ENCODE measurements around the gene ALOXE3. TPM values are rescaled to one million over a fixed set of nuclear protein-coding genes. Genes with fewer than 3 reads are reported as not detected.

ALOXE3 gene
- total and polyA plus RNA-seq, 4 donors = 0.17 to 1.8 (median 0.85) TPM

DNA sequence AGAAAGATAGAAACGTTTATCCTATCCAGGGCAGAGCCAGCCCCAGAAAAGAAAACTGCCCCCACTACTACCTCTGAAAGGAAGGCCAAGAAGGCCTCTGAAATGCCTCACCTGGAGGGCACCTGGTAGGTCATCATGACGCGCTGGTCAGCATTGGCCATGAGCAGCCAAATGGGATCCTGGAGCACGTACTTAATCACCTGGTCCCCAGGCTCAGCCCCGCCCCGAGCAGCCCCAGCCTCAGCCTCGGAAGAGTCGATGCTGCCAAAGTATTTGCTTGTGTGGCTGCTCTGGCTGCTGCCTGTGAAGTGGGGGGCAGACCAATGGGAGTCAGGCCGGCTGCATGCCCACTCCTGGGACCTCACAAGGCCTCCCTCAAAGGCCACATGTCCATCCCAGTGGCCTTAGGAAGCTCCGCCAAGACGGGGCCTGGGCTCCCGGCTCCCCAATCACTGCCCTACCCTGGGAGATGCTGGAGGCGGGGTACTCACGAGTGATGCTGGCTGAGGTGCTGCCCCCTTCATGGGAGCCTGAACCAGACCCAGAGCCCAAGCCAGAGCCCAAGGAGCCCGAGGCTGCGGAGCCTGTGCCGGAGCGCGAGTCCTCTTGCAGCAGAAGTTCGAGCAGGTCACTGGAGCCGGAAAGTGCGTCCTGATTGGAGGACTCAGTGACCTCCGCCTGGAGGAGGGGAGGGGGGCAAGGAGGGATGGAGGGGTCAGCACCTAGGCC, 24.0 kb upstream of the ALOXE3 start:
- H3K36me3 ChIP-seq (ENCODE audit: control insufficient read depth, insufficient read depth, low read length) = peaks cover 79% of the 10 kb centered on the region
- H3K27ac ChIP-seq (ENCODE audit: low read depth, low read length) = no peak overlapping the region
- WGBS (ENCODE audit: insufficient coverage) = 90% methylated on average over 21 of the region's 23 CpGs
- no peaks in the 10 kb centered on the region for H3K9me3 ChIP-seq (ENCODE audit: control insufficient read depth, insufficient read depth, low read length)
- H3K4me3 ChIP-seq (ENCODE audit: low read depth, low read length) = no peak overlapping the region
- H3K4me1 ChIP-seq (ENCODE audit: control insufficient read depth, insufficient read depth, low read length) = peaks cover 12% of the 10 kb centered on the region
- no peak for DNase-seq (ENCODE audit: low read depth in 4 of 6, low spot score in 6 of 6)
- no peaks in the 10 kb centered on the region for H3K27me3 ChIP-seq (ENCODE audit: control insufficient read depth, insufficient read depth, low read length)

- Histone ChIP-seq H3K36me3 (ENCODE audit: control insufficient read depth, insufficient read depth, low read length) (peaks cover 74% of the 10 kb centered on the region), H3K9me3 (ENCODE audit: control insufficient read depth, insufficient read depth, low read length) (no peaks in the 10 kb centered on the region), H3K4me3 (ENCODE audit: low read depth, low read length) (no peak overlapping the region), H3K4me1 (ENCODE audit: control insufficient read depth, insufficient read depth, low read length) (peaks cover 12% of the 10 kb centered on the region), H3K27me3 (ENCODE audit: control insufficient read depth, insufficient read depth, low read length) (no peaks in the 10 kb centered on the region), H3K27ac (ENCODE audit: low read depth, low read length) (no peak overlapping the region)
- 94% methylated on average over 8 of the region's 11 CpGs for WGBS (ENCODE audit: insufficient coverage)
- DNase-seq (ENCODE audit: low read depth in 4 of 6, low spot score in 6 of 6) = no peak
Measured at GRCh38 chr17:8141741-8142140, 23.4 kb upstream of the ALOXE3 start.

DNA sequence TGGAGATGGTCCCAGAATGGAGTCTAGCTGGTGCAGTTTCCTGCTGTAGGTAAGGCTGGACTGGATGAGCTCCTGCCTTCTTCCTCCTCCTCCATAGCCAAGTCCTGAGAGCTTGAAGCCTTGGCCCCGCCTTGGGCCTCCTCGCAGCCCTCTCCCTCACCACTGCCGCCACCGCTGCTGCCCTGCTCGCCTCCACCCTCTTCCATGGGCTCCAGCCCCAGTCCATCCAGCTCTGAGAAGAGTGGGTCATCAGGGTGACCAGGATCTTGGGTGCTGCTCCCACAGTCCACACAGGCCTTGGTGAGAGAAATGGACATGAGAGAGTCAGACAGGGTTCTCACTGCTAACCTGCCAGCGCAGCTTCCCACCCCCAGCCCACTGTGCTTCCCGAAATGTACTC, 22.7 kb upstream of the ALOXE3 start:
- WGBS (ENCODE audit: insufficient coverage) = 89% methylated on average over 6 of the region's 7 CpGs
- DNase-seq (ENCODE audit: low read depth in 4 of 6, low spot score in 6 of 6) = no peak
- no peaks in the 10 kb centered on the region for H3K9me3 ChIP-seq (ENCODE audit: control insufficient read depth, insufficient read depth, low read length)
- H3K36me3 ChIP-seq (ENCODE audit: control insufficient read depth, insufficient read depth, low read length) = peaks cover 67% of the 10 kb centered on the region
- H3K4me1 ChIP-seq (ENCODE audit: control insufficient read depth, insufficient read depth, low read length) = peaks cover 12% of the 10 kb centered on the region
- H3K4me3 ChIP-seq (ENCODE audit: low read depth, low read length) = no peak overlapping the region
- H3K27me3 ChIP-seq (ENCODE audit: control insufficient read depth, insufficient read depth, low read length) = no peaks in the 10 kb centered on the region
- H3K27ac ChIP-seq (ENCODE audit: low read depth, low read length) = no peak overlapping the region

DNA sequence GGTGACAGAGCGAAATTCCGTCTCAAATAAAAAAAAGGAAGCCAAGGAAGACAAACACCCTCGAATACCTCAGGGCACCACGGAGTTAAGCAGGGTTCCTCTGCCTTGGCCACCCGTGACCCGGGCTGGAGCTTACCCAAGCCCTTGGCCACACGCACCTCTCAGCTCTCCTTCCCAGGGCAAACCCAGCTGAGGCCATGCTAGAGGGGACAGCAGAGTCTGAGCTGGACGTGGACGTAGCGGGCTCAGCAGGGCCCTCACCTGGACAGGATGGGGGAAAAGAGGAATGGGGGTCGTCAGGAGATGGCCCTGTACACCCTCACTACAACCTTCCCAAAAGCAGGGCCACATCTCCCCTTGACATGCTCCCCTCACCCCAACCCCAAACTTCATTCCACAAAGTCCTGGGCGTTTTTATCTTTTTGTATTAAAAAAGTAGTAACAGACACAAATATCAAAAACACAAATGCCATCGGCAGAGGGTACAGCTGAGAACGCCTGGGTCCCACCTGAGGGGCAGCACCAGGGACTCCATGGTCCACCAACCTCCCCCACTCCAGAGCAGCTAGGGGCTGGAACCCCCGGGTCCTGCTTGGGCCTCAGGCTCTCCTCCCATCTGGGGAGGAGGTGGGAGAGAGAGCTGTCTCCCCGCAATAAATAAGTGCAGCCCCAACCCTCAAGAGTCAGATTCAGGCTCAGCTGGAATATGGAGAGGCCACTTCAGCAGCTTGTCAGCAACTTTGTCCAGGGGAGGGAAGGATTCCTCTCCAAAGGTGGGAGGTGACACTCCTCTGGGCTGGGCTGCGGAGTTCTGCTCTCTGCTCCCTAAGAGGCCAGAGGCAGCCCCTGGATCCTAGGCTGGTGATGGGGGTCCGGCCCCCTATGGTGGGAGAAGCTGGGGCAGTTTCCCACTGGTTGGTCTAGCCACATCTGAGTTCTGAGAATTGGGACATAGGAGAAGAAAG, 22.0 kb upstream of the ALOXE3 start:
- no peaks in the 10 kb centered on the region for H3K27me3 ChIP-seq (ENCODE audit: control insufficient read depth, insufficient read depth, low read length)
- 76% methylated on average over 9 of the region's 18 CpGs for WGBS (ENCODE audit: insufficient coverage)
- H3K36me3 ChIP-seq (ENCODE audit: control insufficient read depth, insufficient read depth, low read length) = peaks cover 60% of the 10 kb centered on the region
- no peaks in the 10 kb centered on the region for H3K9me3 ChIP-seq (ENCODE audit: control insufficient read depth, insufficient read depth, low read length)
- no peak overlapping the region for H3K27ac ChIP-seq (ENCODE audit: low read depth, low read length)
- H3K4me3 ChIP-seq (ENCODE audit: low read depth, low read length) = no peak overlapping the region
- H3K4me1 ChIP-seq (ENCODE audit: control insufficient read depth, insufficient read depth, low read length) = peaks cover 12% of the 10 kb centered on the region
- no peak for DNase-seq (ENCODE audit: low read depth in 4 of 6, low spot score in 6 of 6)

- peak; percentile 86 to 99 (median 92) for DNase-seq (ENCODE audit: low read depth in 4 of 6, low spot score in 6 of 6)
Measured at GRCh38 chr17:8138672-8139371, 20.5 kb upstream of the ALOXE3 start.

DNA sequence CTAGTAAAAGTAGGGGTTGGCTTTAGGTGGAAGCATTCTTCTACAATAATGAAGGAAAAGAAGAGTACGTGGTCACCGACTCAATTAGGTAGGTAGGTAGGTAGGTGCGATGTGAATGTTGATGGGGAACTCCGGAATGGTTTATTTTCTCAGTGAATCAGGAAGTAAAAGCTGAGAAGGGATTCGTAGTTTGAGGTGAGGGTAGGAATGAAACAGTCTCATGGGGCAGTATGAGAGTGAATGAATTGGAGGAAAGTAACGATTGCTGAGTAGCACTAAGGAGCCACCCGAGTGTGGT, 20.0 kb upstream of the ALOXE3 start:
- DNase-seq (ENCODE audit: low read depth in 4 of 6, low spot score in 6 of 6) = no peak
- Histone ChIP-seq H3K4me1 (ENCODE audit: control insufficient read depth, insufficient read depth, low read length) (peaks cover 12% of the 10 kb centered on the region), H3K27me3 (ENCODE audit: control insufficient read depth, insufficient read depth, low read length) (no peaks in the 10 kb centered on the region), H3K36me3 (ENCODE audit: control insufficient read depth, insufficient read depth, low read length) (peaks cover 39% of the 10 kb centered on the region), H3K27ac (ENCODE audit: low read depth, low read length) (peak overlapping the region; percentile 94), H3K4me3 (ENCODE audit: low read depth, low read length) (peak overlapping the region; percentile 47), H3K9me3 (ENCODE audit: control insufficient read depth, insufficient read depth, low read length) (no peaks in the 10 kb centered on the region)
- 2% methylated on average over 7 of the region's 7 CpGs for WGBS (ENCODE audit: insufficient coverage)

More at GRCh38 chr17:8138672-8139371, 20.5 kb upstream of the ALOXE3 start:
- Histone ChIP-seq H3K4me3 (ENCODE audit: low read depth, low read length) (peak overlapping the region; percentile 47), H3K9me3 (ENCODE audit: control insufficient read depth, insufficient read depth, low read length) (no peaks in the 10 kb centered on the region), H3K27me3 (ENCODE audit: control insufficient read depth, insufficient read depth, low read length) (no peaks in the 10 kb centered on the region), H3K27ac (ENCODE audit: low read depth, low read length) (peak overlapping the region; percentile 94), H3K4me1 (ENCODE audit: control insufficient read depth, insufficient read depth, low read length) (peaks cover 12% of the 10 kb centered on the region), H3K36me3 (ENCODE audit: control insufficient read depth, insufficient read depth, low read length) (peaks cover 44% of the 10 kb centered on the region)
- 0% methylated on average over 43 of the region's 46 CpGs for WGBS (ENCODE audit: insufficient coverage)

GRCh38 chr17:8137645-8138373, 19.5 kb upstream of the ALOXE3 start:
- WGBS (ENCODE audit: insufficient coverage) = 23% methylated on average over 19 of the region's 21 CpGs
- H3K4me3 ChIP-seq (ENCODE audit: low read depth, low read length) = peak overlapping the region; percentile 47
- H3K4me1 ChIP-seq (ENCODE audit: control insufficient read depth, insufficient read depth, low read length) = peaks cover 12% of the 10 kb centered on the region
- peaks cover 34% of the 10 kb centered on the region for H3K36me3 ChIP-seq (ENCODE audit: control insufficient read depth, insufficient read depth, low read length)
- H3K9me3 ChIP-seq (ENCODE audit: control insufficient read depth, insufficient read depth, low read length) = no peaks in the 10 kb centered on the region
- no peak for DNase-seq (ENCODE audit: low read depth in 4 of 6, low spot score in 6 of 6)
- H3K27me3 ChIP-seq (ENCODE audit: control insufficient read depth, insufficient read depth, low read length) = no peaks in the 10 kb centered on the region
- H3K27ac ChIP-seq (ENCODE audit: low read depth, low read length) = peak overlapping the region; percentile 94

DNA sequence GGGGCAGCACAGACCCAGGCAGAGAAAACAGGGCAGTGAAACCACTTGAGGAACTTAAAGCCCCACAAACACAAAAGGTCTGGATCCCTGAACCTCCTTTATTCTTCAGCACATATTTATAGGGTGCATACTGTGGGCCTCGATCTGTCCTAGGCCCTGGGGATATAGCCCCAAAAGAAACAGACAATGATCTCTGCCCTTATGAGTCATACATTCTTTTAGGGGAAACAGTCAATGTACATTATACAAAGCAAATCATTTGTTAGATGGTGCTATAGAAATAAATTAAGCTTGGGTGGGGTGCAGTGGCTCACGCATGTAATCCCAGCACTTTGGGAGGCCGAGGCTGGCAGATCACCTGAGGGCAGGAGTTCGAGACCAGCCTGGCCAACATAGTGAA, 15.6 kb upstream of the ALOXE3 start:
- no peaks in the 10 kb centered on the region for H3K36me3 ChIP-seq (ENCODE audit: control insufficient read depth, insufficient read depth, low read length)
- no peak overlapping the region for H3K4me3 ChIP-seq (ENCODE audit: low read depth, low read length)
- peaks cover 10% of the 10 kb centered on the region for H3K4me1 ChIP-seq (ENCODE audit: control insufficient read depth, insufficient read depth, low read length)
- no peaks in the 10 kb centered on the region for H3K9me3 ChIP-seq (ENCODE audit: control insufficient read depth, insufficient read depth, low read length)
- H3K27me3 ChIP-seq (ENCODE audit: control insufficient read depth, insufficient read depth, low read length) = peaks cover 2% of the 10 kb centered on the region
- 95% methylated on average over 3 of the region's 4 CpGs for WGBS (ENCODE audit: insufficient coverage)
- no peak overlapping the region for H3K27ac ChIP-seq (ENCODE audit: low read depth, low read length)
- no peak for DNase-seq (ENCODE audit: low read depth in 4 of 6, low spot score in 6 of 6)

DNA sequence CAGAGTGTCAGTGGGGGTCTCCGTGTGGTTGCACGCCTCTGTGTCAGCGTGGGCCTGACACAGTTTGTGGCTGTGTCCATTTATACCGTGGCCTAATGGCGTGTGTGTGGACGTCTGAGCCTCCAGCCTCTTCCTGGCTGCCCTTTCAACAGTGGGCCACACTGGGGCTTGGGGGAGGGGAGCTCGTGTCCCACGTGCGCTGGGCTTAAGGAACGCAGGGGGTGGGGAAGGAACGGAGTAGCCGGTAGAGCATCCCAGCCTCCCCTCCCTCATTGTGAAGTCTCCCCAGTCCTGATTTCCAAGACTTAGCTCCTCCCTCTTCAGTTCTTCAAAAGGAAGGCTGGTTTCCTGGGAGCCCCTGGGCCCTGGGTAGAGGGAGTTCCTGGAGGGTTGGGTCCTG, 15.1 kb upstream of the ALOXE3 start:
- WGBS (ENCODE audit: insufficient coverage) = 51% methylated on average over 6 of the region's 12 CpGs
- DNase-seq (ENCODE audit: low read depth in 4 of 6, low spot score in 6 of 6) = no peak
- no peak overlapping the region for H3K27ac ChIP-seq (ENCODE audit: low read depth, low read length)
- H3K9me3 ChIP-seq (ENCODE audit: control insufficient read depth, insufficient read depth, low read length) = no peaks in the 10 kb centered on the region
- H3K36me3 ChIP-seq (ENCODE audit: control insufficient read depth, insufficient read depth, low read length) = no peaks in the 10 kb centered on the region
- peaks cover 5% of the 10 kb centered on the region for H3K4me1 ChIP-seq (ENCODE audit: control insufficient read depth, insufficient read depth, low read length)
- peaks cover 2% of the 10 kb centered on the region for H3K27me3 ChIP-seq (ENCODE audit: control insufficient read depth, insufficient read depth, low read length)
- no peak overlapping the region for H3K4me3 ChIP-seq (ENCODE audit: low read depth, low read length)
